ENCODE measurements around the gene GNPTG.

Gene GNPTG

GRCh38 chr16:1349351-1349750 is 2.4 kb upstream of the GNPTG start:
- POLR2A ChIA-PET (ENCODE audit: low non-redundant PET), result no interaction called here
- TF ChIP-seq, protein P1, sequence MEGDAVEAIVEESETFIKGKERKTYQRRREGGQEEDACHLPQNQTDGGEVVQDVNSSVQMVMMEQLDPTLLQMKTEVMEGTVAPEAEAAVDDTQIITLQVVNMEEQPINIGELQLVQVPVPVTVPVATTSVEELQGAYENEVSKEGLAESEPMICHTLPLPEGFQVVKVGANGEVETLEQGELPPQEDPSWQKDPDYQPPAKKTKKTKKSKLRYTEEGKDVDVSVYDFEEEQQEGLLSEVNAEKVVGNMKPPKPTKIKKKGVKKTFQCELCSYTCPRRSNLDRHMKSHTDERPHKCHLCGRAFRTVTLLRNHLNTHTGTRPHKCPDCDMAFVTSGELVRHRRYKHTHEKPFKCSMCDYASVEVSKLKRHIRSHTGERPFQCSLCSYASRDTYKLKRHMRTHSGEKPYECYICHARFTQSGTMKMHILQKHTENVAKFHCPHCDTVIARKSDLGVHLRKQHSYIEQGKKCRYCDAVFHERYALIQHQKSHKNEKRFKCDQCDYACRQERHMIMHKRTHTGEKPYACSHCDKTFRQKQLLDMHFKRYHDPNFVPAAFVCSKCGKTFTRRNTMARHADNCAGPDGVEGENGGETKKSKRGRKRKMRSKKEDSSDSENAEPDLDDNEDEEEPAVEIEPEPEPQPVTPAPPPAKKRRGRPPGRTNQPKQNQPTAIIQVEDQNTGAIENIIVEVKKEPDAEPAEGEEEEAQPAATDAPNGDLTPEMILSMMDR (conservative IDR thresholded peaks at IDR 0.05; ENCODE audit: low read depth), result no peak
- CTCF ChIA-PET, result no interaction called here
- H3K27ac ChIP-seq, result peak overlapping the region; percentile 9; the same call in 1 of the 2 replicates
- no peak for DNase-seq (ENCODE audit: low spot score)

- H3K27ac ChIP-seq, result no peak overlapping the region
- POLR2A ChIA-PET (ENCODE audit: low non-redundant PET), result no interaction called here
- no peak for DNase-seq (ENCODE audit: low spot score)
- CTCF ChIA-PET, result no interaction called here
- TF ChIP-seq, protein P1 (conservative IDR thresholded peaks at IDR 0.05; ENCODE audit: low read depth), result no peak
These were observed 1.8 kb upstream of the GNPTG start for GRCh38 chr16:1349951-1350350.

DNA sequence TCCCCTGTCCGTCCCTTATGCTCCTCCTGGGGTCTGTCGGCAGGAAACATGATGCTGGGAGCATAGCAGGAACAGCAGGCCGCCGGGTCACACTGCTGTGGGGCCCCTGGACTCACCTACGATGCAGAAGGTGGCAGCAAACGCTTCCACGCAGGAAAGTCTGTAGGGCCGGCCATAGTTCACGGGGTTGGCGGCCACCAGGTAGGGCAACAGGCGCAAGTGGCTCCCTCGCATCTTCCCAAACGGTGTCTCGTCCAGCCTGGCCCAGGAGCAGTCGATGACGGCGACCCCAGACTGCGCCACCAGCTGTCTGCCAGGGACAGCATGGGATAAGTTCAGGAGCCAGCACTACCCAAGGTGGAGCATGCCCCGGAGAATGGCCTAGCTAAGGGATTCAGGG is 1.0 kb upstream of the GNPTG start:
- CTCF ChIA-PET, result no interaction called here
- POLR2A ChIA-PET (ENCODE audit: low non-redundant PET), result no interaction called here
- peak overlapping the region; percentile 66 for H3K27ac ChIP-seq
- TF ChIP-seq, protein P1 (conservative IDR thresholded peaks at IDR 0.05; ENCODE audit: low read depth), result no peak
- DNase-seq (ENCODE audit: low spot score), result no peak

DNA sequence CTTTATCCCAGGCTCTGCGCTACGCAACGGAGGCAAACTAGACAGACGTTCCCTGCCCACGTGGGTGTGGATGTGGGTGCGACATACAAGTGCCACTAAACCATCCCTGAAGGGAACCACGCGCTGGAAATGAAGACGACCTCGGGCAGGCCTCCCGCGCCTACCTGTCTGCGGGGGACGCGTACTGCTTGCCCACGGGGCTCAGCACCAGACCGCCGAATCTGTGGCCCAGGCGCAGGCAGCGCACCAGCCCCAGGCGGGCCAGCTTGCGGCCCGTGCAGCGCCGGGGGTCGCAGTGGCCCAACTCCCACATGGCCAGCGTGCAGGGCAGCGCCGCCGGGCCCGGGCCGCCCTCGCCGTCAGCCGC is 533 bp upstream of the GNPTG start:
- peak overlapping the region; percentile 66 for H3K27ac ChIP-seq
- CTCF ChIA-PET, result no interaction called here
- no peak for DNase-seq (ENCODE audit: low spot score)
- TF ChIP-seq, protein P1 (conservative IDR thresholded peaks at IDR 0.05; ENCODE audit: low read depth), result no peak
- POLR2A ChIA-PET (ENCODE audit: low non-redundant PET), result no interaction called here

DNA sequence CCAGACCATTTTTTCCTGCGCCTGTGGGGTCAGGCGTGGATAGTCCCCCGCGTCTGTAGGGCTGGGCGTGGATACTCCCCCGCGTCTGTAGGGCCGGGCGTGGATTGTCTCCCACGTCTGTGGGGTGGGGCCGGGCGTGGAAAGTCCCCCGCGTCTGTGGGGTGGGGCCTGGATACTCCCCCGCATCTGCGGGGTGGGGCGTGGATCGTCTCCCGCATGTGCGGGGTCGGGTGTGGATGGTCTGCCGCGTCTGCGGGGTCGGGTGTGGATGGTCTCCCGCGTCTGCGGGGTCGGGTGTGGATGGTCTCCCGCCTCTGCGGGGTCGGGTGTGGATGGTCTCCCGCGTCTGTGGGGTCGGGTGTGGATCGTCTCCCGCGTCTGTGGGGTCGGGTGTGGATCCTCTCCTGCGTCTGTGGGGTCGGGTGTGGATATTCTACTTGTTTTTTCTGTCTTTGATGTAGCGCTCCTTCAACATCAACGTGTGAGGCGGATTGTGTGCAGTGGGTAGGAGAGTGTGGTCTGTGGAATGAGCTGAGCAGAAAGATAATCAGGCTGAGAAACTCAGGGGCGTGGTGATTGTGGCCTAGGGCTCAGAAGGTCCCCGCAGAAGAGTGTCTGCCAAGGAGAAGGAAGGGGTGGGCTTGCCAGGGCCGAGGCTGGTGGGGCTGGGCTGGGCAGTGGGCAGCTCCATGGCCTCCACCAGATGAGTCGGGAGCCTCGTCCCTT is 3.2 kb downstream of the GNPTG start:
- CTCF ChIA-PET, result no interaction called here
- POLR2A ChIA-PET (ENCODE audit: low non-redundant PET), result no interaction called here
- TF ChIP-seq, protein P1 (conservative IDR thresholded peaks at IDR 0.05; ENCODE audit: low read depth), result no peak

DNA sequence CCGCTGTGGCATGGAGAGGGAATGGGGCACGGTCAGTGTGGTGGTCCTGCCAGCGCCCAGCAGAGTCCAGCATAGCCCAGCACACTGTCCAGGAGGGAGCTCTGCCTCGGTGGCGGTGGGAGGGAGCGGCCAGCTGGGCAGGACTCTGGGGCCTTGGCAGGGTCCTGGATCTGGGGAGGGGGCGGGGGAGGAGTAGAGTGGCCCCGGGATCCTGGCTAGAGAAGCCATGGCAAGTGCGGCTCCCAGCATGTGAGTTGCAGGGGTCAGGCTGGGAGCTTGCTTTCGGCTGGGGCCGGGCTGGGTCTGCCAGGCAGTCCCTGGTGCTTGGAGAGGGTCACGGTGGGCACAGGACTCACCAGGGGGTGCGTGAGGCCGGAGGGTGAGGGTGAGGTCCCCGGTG is 3.9 kb downstream of the GNPTG start:
- no peak for DNase-seq (ENCODE audit: low spot score)
- POLR2A ChIA-PET (ENCODE audit: low non-redundant PET), result interaction anchor here (0.5 kb wide), 1 partner anchor 9 kb away, joined by 3 read pairs; no protein-coding TSS in a partner anchor
- no peak overlapping the region for H3K27ac ChIP-seq
- TF ChIP-seq, protein P1 (conservative IDR thresholded peaks at IDR 0.05; ENCODE audit: low read depth), result no peak
- CTCF ChIA-PET, result no interaction called here

More for the DNA sequence above, 3.2 kb downstream of the GNPTG start:
- no peak for DNase-seq (ENCODE audit: low spot score)
- H3K27ac ChIP-seq, result no peak overlapping the region
